HL-60 (cell line): ENCODE measurements around the gene FOXA3.

Source experiments
- GABPA ChIP-seq: IDR thresholded peaks from 2 replicates; pipeline ENCODE4 v1.6.1; 2012; ENCODE audit warnings: low read depth
- POLR2AphosphoS5 ChIP-seq: IDR thresholded peaks from 2 replicates; pipeline ENCODE4 v1.6.1; 2012; ENCODE audit warnings: low read depth
- SPI1 ChIP-seq: IDR thresholded peaks from 2 replicates; pipeline ENCODE4 v1.6.1; 2012; ENCODE audit warnings: low read depth, mild to moderate bottlenecking, borderline replicate concordance
- TF ChIP-seq, protein P1 (sequence below): IDR thresholded peaks from 2 replicates; pipeline ENCODE4 v1.6.1; 2012; ENCODE audit warnings: low read depth; ENCODE audit not compliant: insufficient replicate concordance
- TF ChIP-seq, protein P2 (sequence below): IDR thresholded peaks from one replicate; pipeline ENCODE4 v1.5.1; 2011; ENCODE audit warnings: low read length, control low read depth, inconsistent platforms; ENCODE audit not compliant: insufficient read depth

DNA sequence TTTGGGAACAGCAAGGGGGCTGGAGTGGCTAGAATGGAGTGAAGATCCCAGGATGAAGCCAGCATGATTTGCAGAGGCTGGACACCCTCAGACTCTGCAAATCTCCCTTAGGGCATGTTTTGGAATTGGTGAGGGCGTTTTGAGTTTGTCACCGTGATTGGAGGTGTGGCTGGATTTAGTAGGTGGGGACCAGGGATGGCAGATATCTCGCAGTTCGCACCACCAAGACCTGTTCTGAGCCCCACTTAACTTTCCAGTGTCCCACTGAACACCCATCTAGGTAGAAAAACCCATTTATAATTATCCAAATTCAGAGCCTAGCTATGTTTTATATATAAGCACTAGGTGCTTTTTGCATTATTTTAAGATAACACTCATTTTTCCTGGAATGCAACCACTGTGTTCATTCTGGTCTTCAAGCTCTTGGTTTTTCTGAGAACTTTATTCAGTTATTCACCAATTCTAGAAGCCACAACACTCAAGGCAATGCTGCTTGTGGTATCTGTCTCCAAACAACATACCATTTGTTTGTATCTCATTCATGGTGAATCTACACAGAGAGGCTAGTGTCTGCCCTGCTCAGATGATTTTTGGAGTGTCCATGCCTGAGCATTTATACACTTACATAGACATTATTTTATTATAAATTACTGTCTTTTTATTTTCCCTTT is 53.4 kb downstream of the FOXA3 start:
- TF ChIP-seq, protein P1, sequence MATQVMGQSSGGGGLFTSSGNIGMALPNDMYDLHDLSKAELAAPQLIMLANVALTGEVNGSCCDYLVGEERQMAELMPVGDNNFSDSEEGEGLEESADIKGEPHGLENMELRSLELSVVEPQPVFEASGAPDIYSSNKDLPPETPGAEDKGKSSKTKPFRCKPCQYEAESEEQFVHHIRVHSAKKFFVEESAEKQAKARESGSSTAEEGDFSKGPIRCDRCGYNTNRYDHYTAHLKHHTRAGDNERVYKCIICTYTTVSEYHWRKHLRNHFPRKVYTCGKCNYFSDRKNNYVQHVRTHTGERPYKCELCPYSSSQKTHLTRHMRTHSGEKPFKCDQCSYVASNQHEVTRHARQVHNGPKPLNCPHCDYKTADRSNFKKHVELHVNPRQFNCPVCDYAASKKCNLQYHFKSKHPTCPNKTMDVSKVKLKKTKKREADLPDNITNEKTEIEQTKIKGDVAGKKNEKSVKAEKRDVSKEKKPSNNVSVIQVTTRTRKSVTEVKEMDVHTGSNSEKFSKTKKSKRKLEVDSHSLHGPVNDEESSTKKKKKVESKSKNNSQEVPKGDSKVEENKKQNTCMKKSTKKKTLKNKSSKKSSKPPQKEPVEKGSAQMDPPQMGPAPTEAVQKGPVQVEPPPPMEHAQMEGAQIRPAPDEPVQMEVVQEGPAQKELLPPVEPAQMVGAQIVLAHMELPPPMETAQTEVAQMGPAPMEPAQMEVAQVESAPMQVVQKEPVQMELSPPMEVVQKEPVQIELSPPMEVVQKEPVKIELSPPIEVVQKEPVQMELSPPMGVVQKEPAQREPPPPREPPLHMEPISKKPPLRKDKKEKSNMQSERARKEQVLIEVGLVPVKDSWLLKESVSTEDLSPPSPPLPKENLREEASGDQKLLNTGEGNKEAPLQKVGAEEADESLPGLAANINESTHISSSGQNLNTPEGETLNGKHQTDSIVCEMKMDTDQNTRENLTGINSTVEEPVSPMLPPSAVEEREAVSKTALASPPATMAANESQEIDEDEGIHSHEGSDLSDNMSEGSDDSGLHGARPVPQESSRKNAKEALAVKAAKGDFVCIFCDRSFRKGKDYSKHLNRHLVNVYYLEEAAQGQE: no peak
- TF ChIP-seq, protein P2, sequence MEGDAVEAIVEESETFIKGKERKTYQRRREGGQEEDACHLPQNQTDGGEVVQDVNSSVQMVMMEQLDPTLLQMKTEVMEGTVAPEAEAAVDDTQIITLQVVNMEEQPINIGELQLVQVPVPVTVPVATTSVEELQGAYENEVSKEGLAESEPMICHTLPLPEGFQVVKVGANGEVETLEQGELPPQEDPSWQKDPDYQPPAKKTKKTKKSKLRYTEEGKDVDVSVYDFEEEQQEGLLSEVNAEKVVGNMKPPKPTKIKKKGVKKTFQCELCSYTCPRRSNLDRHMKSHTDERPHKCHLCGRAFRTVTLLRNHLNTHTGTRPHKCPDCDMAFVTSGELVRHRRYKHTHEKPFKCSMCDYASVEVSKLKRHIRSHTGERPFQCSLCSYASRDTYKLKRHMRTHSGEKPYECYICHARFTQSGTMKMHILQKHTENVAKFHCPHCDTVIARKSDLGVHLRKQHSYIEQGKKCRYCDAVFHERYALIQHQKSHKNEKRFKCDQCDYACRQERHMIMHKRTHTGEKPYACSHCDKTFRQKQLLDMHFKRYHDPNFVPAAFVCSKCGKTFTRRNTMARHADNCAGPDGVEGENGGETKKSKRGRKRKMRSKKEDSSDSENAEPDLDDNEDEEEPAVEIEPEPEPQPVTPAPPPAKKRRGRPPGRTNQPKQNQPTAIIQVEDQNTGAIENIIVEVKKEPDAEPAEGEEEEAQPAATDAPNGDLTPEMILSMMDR: no peak
- TF ChIP-seq POLR2AphosphoS5 (no peak), SPI1 (no peak), GABPA (no peak)
